Gastrocnemius medialis (tissue), 4 donors: ENCODE data around the gene TJP3. TPM values are rescaled to one million over a fixed set of nuclear protein-coding genes. Genes with fewer than 3 reads are reported as not detected.

Source experiments
- ATAC-seq, 2 donors: fragments of 150-250 bp; one replicate each; pipeline ENCODE4 v1.9.1; 2016
- DNase-seq, 2 donors: peaks; one replicate each; pipeline ENCODE4 v3.0.0-alpha.2; 2019
- H3K27ac ChIP-seq, 4 donors: fragments of 200-600 bp; sonication (generic); 1 replicate in 1 of 4; 2 replicates in 3 of 4; pipeline ENCODE4 v1.5.1; 2016 to 2018; ENCODE audit warnings: mild to moderate bottlenecking in 2 of 4, moderate library complexity in 1 of 4
- H3K27me3 ChIP-seq, 3 donors: fragments of 200-600 bp; sonication (generic) in 2 of 3; 1 replicate in 1 of 3; 2 replicates in 2 of 3; pipeline versions ENCODE4 v1.5.1 to v1.6.0; 2016 to 2019; ENCODE audit warnings: mild to moderate bottlenecking in 1 of 3, moderate library complexity in 1 of 3
- H3K36me3 ChIP-seq, 2 donors: fragments of 200-600 bp; sonication (generic) in 1 of 2; one replicate each; pipeline ENCODE4 v1.5.1; 2017 to 2018
- H3K4me1 ChIP-seq, 2 donors: fragments of 200-600 bp; sonication (generic) in 1 of 2; one replicate each; pipeline ENCODE4 v1.5.1; 2016 to 2017; ENCODE audit warnings: mild to moderate bottlenecking in 2 of 2
- H3K4me3 ChIP-seq, 4 donors: fragments of 200-600 bp; sonication (generic) in 3 of 4; 1 replicate in 1 of 4; 2 replicates in 3 of 4; pipeline ENCODE4 v1.5.1; 2016 to 2019; ENCODE audit warnings: mild to moderate bottlenecking in 2 of 4
- H3K9me3 ChIP-seq, 3 donors: fragments of 200-600 bp; sonication (generic) in 2 of 3; 1 replicate in 1 of 3; 2 replicates in 2 of 3; pipeline ENCODE4 v1.5.1; 2016 to 2019
- POLR2A ChIP-seq, 2 donors: fragments of 450-650 bp; IDR thresholded peaks; one replicate each; pipeline ENCODE4 v1.6.1; 2017; ENCODE audit warnings: antibody characterized with exemption in 2 of 2, mild to moderate bottlenecking in 2 of 2, moderate library complexity in 2 of 2
- in situ Hi-C, 4 donors: fragments of 200-750 bp; cut with MboI; loops; one replicate each; pipeline versions ENCODE4 v1.15.0 to v1.8.0; 2017; ENCODE audit warnings: low sequenced_read_pairs in 4 of 4
- intact Hi-C: fragments of 100-400 bp; cut with DNase I; formaldehyde crosslinking; loops from one replicate; pipeline ENCODE4 v1.15.1; 2023; ENCODE audit warnings: low total_unique reads
- total RNA-seq, 4 donors: library from RNA; depleted of rRNA; stranded (reverse); fragments of >200 nt; gene quantifications; one replicate each; pipeline versions ENCODE4 v1.1.0 to v1.2.3, GENCODE V29; 2016
- TF ChIP-seq, protein P1 (sequence below), 5 experiments: fragments of 450-650 bp in 3 of 5; fragments of 200-600 bp in 2 of 5; sonication (generic) in 2 of 5; IDR thresholded peaks in 4 of 5; conservative IDR thresholded peaks in 1 of 5; 1 replicate in 4 of 5; 2 replicates in 1 of 5; pipeline ENCODE4 v1.5.1; 2016 to 2019; ENCODE audit warnings: antibody characterized with exemption in 5 of 5, mild to moderate bottlenecking in 3 of 5, moderate library complexity in 3 of 5

The TJP3 gene
- total RNA-seq, 4 donors from 2014 or later = 0.67 to 3.7 (median 1.7) TPM

DNA sequence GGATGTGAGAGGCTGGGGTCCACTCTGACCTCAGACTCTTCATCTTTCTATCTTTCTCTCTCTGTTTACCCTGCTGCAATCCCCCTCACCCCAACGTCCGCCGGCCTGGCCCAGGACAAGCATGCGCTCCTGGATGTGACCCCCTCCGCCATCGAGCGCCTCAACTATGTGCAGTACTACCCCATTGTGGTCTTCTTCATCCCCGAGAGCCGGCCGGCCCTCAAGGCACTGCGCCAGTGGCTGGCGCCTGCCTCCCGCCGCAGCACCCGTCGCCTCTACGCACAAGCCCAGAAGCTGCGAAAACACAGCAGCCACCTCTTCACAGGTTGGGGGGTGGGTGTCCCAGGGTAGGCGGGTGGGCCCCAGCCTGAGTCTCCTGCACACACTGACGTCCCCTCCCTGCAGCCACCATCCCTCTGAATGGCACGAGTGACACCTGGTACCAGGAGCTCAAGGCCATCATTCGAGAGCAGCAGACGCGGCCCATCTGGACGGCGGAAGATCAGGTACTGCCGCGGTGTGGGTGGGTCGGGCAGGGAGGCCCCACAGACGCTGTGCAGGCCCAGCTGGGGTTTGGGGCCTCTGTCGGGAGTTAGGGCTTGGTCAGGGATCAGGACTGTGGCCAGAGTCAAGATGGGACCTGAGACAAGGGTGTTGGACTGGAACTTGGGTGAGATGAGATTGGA, 38.3 kb downstream of the TJP3 start:
- peaks cover 0 to 6% (median 3%) of the 10 kb centered on the region in 3 donors for H3K27me3 ChIP-seq
- DNase-seq = no peak
- no peaks in the 10 kb centered on the region for H3K4me1 ChIP-seq
- in situ Hi-C loops = no loop called here
- peaks cover 0 to 23% of the 10 kb centered on the region in 2 donors for H3K36me3 ChIP-seq
- H3K27ac ChIP-seq = no peak overlapping the region
- H3K9me3 ChIP-seq = no peaks in the 10 kb centered on the region
- no peak for ATAC-seq
- H3K4me3 ChIP-seq = no peak overlapping the region
- intact Hi-C loops = no loop called here
- TF ChIP-seq, protein P1, sequence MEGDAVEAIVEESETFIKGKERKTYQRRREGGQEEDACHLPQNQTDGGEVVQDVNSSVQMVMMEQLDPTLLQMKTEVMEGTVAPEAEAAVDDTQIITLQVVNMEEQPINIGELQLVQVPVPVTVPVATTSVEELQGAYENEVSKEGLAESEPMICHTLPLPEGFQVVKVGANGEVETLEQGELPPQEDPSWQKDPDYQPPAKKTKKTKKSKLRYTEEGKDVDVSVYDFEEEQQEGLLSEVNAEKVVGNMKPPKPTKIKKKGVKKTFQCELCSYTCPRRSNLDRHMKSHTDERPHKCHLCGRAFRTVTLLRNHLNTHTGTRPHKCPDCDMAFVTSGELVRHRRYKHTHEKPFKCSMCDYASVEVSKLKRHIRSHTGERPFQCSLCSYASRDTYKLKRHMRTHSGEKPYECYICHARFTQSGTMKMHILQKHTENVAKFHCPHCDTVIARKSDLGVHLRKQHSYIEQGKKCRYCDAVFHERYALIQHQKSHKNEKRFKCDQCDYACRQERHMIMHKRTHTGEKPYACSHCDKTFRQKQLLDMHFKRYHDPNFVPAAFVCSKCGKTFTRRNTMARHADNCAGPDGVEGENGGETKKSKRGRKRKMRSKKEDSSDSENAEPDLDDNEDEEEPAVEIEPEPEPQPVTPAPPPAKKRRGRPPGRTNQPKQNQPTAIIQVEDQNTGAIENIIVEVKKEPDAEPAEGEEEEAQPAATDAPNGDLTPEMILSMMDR (IDR thresholded peaks at IDR 0.05 in 4 of 5, conservative IDR thresholded peaks at IDR 0.05 in 1 of 5) = no peak
- no peak for TF ChIP-seq POLR2A (IDR thresholded peaks at IDR 0.05)

DNA sequence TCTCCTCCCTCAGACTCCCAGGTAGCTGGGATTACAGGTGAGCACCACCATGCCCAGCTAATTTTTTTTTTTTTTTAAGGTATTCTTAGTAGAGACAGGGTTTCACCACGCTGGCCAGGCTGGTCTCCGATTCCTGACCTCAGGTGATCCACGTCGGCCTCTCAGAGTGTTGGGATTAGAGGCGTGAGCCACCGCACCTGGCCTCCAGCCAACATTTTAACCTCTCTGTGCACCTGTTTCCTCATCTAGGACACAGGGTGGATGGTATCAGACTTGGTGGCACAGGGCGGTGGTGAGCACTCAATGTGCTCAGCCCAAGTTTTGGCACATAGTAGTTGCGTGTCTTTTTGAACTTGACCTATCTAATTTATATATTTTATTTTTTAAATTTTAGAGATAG, 40.8 kb downstream of the TJP3 start:
- intact Hi-C loops (no loop called here), in situ Hi-C loops (no loop called here)
- DNase-seq (no peak), ATAC-seq (no peak)
- Histone ChIP-seq H3K4me3 (no peak overlapping the region), H3K27me3 (peaks cover 0 to 6% (median 3%) of the 10 kb centered on the region in 3 donors), H3K27ac (no peak overlapping the region), H3K9me3 (no peaks in the 10 kb centered on the region), H3K36me3 (peaks cover 0 to 46% of the 10 kb centered on the region in 2 donors), H3K4me1 (no peaks in the 10 kb centered on the region)
- no peak for TF ChIP-seq POLR2A (IDR thresholded peaks at IDR 0.05)
- TF ChIP-seq, protein P1 (IDR thresholded peaks at IDR 0.05 in 4 of 5, conservative IDR thresholded peaks at IDR 0.05 in 1 of 5) = no peak

DNA sequence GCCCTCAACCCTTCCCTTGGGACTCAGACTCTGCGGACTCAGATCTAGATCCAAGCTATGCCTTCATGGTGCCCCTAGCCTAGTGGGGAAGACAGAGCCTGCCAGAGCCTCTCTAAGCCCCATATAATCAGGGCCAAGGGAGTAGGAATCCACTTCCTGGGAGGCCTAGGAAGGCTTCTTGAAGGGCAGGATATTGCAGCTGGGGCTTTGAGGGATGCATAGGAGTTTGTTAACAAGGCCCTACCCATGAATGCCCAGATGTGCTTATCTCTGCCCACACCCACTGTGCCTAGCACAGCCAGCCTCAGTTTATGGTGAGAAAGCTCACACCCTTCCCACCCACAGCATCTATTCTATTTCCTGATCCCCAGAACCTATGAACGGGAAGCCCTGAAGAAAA, 42.0 kb downstream of the TJP3 start:
- DNase-seq (no peak), ATAC-seq (no peak)
- Histone ChIP-seq H3K36me3 (peaks cover 0 to 46% of the 10 kb centered on the region in 2 donors), H3K27me3 (peaks cover 0 to 6% (median 3%) of the 10 kb centered on the region in 3 donors), H3K4me1 (no peaks in the 10 kb centered on the region), H3K4me3 (no peak overlapping the region), H3K9me3 (no peaks in the 10 kb centered on the region), H3K27ac (no peak overlapping the region)
- intact Hi-C loops = no loop called here
- TF ChIP-seq POLR2A (IDR thresholded peaks at IDR 0.05) = no peak
- TF ChIP-seq, protein P1 (IDR thresholded peaks at IDR 0.05 in 4 of 5, conservative IDR thresholded peaks at IDR 0.05 in 1 of 5) = no peak
- in situ Hi-C loops = no loop called here

DNA sequence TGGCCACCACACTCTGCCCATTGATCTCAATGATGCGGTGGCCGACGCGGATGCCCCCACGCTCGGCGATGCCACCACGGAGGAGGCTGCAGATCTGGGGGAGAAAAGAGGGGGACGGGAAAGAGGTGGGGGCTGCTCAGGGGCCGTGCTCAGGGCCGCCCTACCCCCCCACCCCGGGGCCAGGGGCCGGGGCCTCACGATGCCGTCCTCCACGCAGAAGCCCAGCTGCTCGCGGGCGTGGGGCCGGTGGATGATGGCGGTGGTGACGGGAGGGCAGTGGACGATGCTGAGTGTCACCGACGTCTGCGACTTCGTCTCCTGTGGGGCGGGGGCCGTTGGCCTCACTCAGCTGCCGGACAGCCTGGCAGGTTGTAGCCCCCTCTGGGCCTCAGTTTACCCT, 43.1 kb downstream of the TJP3 start:
- H3K4me1 ChIP-seq = no peaks in the 10 kb centered on the region
- in situ Hi-C loops (no loop called here), intact Hi-C loops (no loop called here)
- H3K27ac ChIP-seq = no peak overlapping the region
- H3K4me3 ChIP-seq = no peak overlapping the region
- peaks cover 0 to 3% (median 2%) of the 10 kb centered on the region in 3 donors for H3K27me3 ChIP-seq
- TF ChIP-seq POLR2A (IDR thresholded peaks at IDR 0.05) = no peak
- TF ChIP-seq, protein P1 (IDR thresholded peaks at IDR 0.05 in 4 of 5, conservative IDR thresholded peaks at IDR 0.05 in 1 of 5) = no peak
- peaks cover 0 to 46% of the 10 kb centered on the region in 2 donors for H3K36me3 ChIP-seq
- DNase-seq = no peak
- H3K9me3 ChIP-seq = no peaks in the 10 kb centered on the region
- ATAC-seq = no peak
